Stimulated activated CD8-positive, alpha-beta memory T cell treated with anti-CD3 and anti-CD28 coated beads, Interleukin-4, amount 100 ng/mL, for 4 hours (primary cell): Measurements from ENCODE around the gene NEGR1.

Source experiments
- DNase-seq, 2 donors: peaks; one replicate each; pipeline ENCODE4 v3.0.0-alpha.2; 2020; ENCODE audit warnings: low read depth in 2 of 2, low spot score in 1 of 2

Gene NEGR1

GRCh38 chr1:72050551-72050950, 231.8 kb downstream of the NEGR1 start:
- no peak for DNase-seq

- DNase-seq = no peak
Measured at GRCh38 chr1:72037745-72038343, 244.5 kb downstream of the NEGR1 start.

- DNase-seq = no peak
Measured at GRCh38 chr1:72034827-72035226, 247.5 kb downstream of the NEGR1 start.

- no peak for DNase-seq
Measured at GRCh38 chr1:72023063-72023930, 259.0 kb downstream of the NEGR1 start.

- DNase-seq = no peak
Measured at GRCh38 chr1:72018562-72018961, 263.8 kb downstream of the NEGR1 start.

GRCh38 chr1:72015006-72015405, 267.3 kb downstream of the NEGR1 start:
- no peak for DNase-seq

- DNase-seq = no peak
Measured at GRCh38 chr1:72013161-72013560, 269.2 kb downstream of the NEGR1 start.

GRCh38 chr1:72011721-72012120, 270.6 kb downstream of the NEGR1 start:
- no peak for DNase-seq

GRCh38 chr1:72010094-72010431, 272.3 kb downstream of the NEGR1 start:
- no peak for DNase-seq

GRCh38 chr1:72009173-72010093, 272.9 kb downstream of the NEGR1 start:
- no peak for DNase-seq

GRCh38 chr1:72007312-72007711, 275.0 kb downstream of the NEGR1 start:
- no peak for DNase-seq

GRCh38 chr1:72006092-72006491, 276.2 kb downstream of the NEGR1 start:
- DNase-seq = no peak

GRCh38 chr1:72003092-72003491, 279.2 kb downstream of the NEGR1 start:
- no peak for DNase-seq

- DNase-seq = no peak
Measured at GRCh38 chr1:72000809-72001208, 281.5 kb downstream of the NEGR1 start.

- no peak for DNase-seq
Measured at GRCh38 chr1:71994646-71995045, 287.7 kb downstream of the NEGR1 start.

- no peak for DNase-seq
Measured at GRCh38 chr1:71987181-71987580, 295.2 kb downstream of the NEGR1 start.

GRCh38 chr1:71986160-71986559, 296.2 kb downstream of the NEGR1 start:
- no peak for DNase-seq

GRCh38 chr1:71980556-71980955, 301.8 kb downstream of the NEGR1 start:
- no peak for DNase-seq

- no peak for DNase-seq
Measured at GRCh38 chr1:71979882-71980281, 302.5 kb downstream of the NEGR1 start.

GRCh38 chr1:71967670-71968069, 314.7 kb downstream of the NEGR1 start:
- no peak for DNase-seq

GRCh38 chr1:71964188-71964587, 318.2 kb downstream of the NEGR1 start:
- DNase-seq = no peak
